ENCODE results near the gene MYO1G. TPM values are rescaled to one million over a fixed set of nuclear protein-coding genes. Genes with fewer than 3 reads are reported as not detected.

The MYO1G gene
- total RNA-seq, 1 experiment from 2014 or later: 0.57 TPM

DNA sequence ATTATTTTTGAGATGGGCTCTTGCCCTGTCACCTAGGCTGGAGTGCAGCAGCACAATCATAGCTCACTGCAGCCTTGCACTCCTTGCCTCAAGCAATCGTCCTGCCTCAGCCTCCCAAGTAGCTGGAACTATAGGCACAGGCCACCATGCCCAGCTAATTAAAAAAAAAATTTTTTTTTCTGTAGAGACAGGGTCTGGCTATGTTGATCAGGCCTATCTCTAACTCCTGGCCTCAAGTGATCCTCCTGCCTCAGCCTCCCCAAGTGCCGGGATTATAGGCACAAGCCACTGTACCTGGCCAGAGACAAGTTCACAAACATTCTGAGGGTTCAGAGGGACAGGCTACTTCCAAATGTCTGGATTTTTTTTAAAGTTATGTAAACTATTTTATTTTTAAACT lies 61.4 kb downstream of the MYO1G start:
- Histone ChIP-seq H2BK5ac (ENCODE audit: insufficient read length, low read length) (no peak overlapping the region), H2BK12ac (ENCODE audit: insufficient read length, low read depth, low read length) (no peak overlapping the region), H3K79me2 (ENCODE audit: insufficient read depth, low read length) (no peaks in the 10 kb centered on the region), H2BK15ac (ENCODE audit: low read depth, low read length) (no peak overlapping the region), H3K23me2 (ENCODE audit: insufficient read length, low read depth, low read length, poor library complexity, severe bottlenecking) (no peaks in the 10 kb centered on the region), H4K8ac (replicated peaks; ENCODE audit: insufficient read length, low read depth, low read length) (no peak overlapping the region), H3K4me2 (ENCODE audit: insufficient read depth, insufficient read length, low read length) (no peak overlapping the region), H3K14ac (ENCODE audit: insufficient read depth, low read length) (no peak overlapping the region), H3K4ac (ENCODE audit: low read depth, low read length) (no peak overlapping the region), H2BK120ac (ENCODE audit: low read depth, low read length, poor library complexity, severe bottlenecking) (no peak overlapping the region), H3K27ac (ENCODE audit: insufficient read length, low read depth, low read length) (no peak overlapping the region), H3K9me3 (ENCODE audit: control insufficient read depth, low read depth, low read length) (no peaks in the 10 kb centered on the region), H3K79me1 (ENCODE audit: insufficient read depth, low read depth, low read length, poor library complexity, severe bottlenecking) (no peaks in the 10 kb centered on the region), H3K4me1 (ENCODE audit: insufficient read depth, low read length) (no peaks in the 10 kb centered on the region; the same call in 1 of the 2 replicates), H4K91ac (ENCODE audit: insufficient read length, low read depth, low read length) (no peak overlapping the region), H3K18ac (ENCODE audit: insufficient read length, low read depth, low read length) (no peak overlapping the region), H3K23ac (ENCODE audit: insufficient read length, low read depth, low read length) (no peak overlapping the region), H4K5ac (ENCODE audit: insufficient read length, low read depth, low read length) (no peak overlapping the region), H3T11ph (ENCODE audit: low read length) (no peak overlapping the region), H3K27me3 (ENCODE audit: insufficient read depth, low read length) (no peaks in the 10 kb centered on the region), H2AK5ac (ENCODE audit: insufficient read length, low read length) (no peak overlapping the region), H2AFZ (ENCODE audit: low read length) (no peak overlapping the region), H3K56ac (ENCODE audit: insufficient read length, low read depth, low read length) (no peak overlapping the region), H3K9ac (ENCODE audit: extremely low read depth, insufficient read length, low read length) (no peak overlapping the region), H4K20me1 (ENCODE audit: control insufficient read depth, insufficient read depth, insufficient read length) (no peaks in the 10 kb centered on the region), H2BK20ac (ENCODE audit: low read depth, low read length, poor library complexity, severe bottlenecking) (no peak overlapping the region)
- H3K9me3 Mint-ChIP-seq: peaks cover 2 to 6% of the 10 kb centered on the region in 2 experiments; a peak in 2 of 5 replicates
- peaks cover 5 to 11% of the 10 kb centered on the region in 2 experiments for H3K4me1 Mint-ChIP-seq
- no peaks in the 10 kb centered on the region; a peak in 1 of 7 replicates for H3K36me3 Mint-ChIP-seq (ENCODE audit: insufficient read depth in 1 of 3, low read depth in 3 of 3)
- H3K4me3 Mint-ChIP-seq: no peak overlapping the region
- TF ChIP-seq, protein P1, sequence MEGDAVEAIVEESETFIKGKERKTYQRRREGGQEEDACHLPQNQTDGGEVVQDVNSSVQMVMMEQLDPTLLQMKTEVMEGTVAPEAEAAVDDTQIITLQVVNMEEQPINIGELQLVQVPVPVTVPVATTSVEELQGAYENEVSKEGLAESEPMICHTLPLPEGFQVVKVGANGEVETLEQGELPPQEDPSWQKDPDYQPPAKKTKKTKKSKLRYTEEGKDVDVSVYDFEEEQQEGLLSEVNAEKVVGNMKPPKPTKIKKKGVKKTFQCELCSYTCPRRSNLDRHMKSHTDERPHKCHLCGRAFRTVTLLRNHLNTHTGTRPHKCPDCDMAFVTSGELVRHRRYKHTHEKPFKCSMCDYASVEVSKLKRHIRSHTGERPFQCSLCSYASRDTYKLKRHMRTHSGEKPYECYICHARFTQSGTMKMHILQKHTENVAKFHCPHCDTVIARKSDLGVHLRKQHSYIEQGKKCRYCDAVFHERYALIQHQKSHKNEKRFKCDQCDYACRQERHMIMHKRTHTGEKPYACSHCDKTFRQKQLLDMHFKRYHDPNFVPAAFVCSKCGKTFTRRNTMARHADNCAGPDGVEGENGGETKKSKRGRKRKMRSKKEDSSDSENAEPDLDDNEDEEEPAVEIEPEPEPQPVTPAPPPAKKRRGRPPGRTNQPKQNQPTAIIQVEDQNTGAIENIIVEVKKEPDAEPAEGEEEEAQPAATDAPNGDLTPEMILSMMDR (conservative IDR thresholded peaks at IDR 0.05): no peak
- WGBS (ENCODE audit: extremely low coverage, insufficient read length, low lambda C conversion rate): no CpG with 5 or more reads among the region's 2 CpGs
- no peak overlapping the region for H3K27ac Mint-ChIP-seq
- DNase-seq: no peak
- peaks cover 7% of the 10 kb centered on the region for H3K27me3 Mint-ChIP-seq (ENCODE audit: low read depth)

Measured in H9 (cell line).